Measurements from ENCODE around the gene STK10.
"Not testable (repeated sequence)": the region's sequence is repeated elsewhere in the genome, so short reads cannot be mapped to it uniquely, and the experiment has no call there.

The STK10 gene
- total RNA-seq, result 449 to 587 (median 469) reads per million in 4 donors

- peak; percentile 76 to 91 (median 86) for DNase-seq
Observed at GRCh38 chr5:172188033-172188892, at the start of gene STK10. STK10 (minus strand) TSS chr5:172188224; CDS start chr5:172188042, 182 bp downstream.

- DNase-seq, result no peak
Observed at GRCh38 chr5:172235827-172236736, 48.1 kb upstream of the STK10 start.

GRCh38 chr5:172235132-172235780 is 47.2 kb upstream of the STK10 start:
- peak in 1 of 5 donors; percentile 22 for DNase-seq

- DNase-seq, result no peak
Observed at GRCh38 chr5:172234031-172234430, 46.0 kb upstream of the STK10 start.

GRCh38 chr5:172229904-172230303 is 41.9 kb upstream of the STK10 start:
- peak in 1 of 5 donors; percentile 17 for DNase-seq

GRCh38 chr5:172224996-172225395 is 37.0 kb upstream of the STK10 start:
- no peak for DNase-seq

GRCh38 chr5:172223901-172224873 is 36.2 kb upstream of the STK10 start:
- peak in 1 of 5 donors; percentile 81 for DNase-seq

- DNase-seq, result no peak
Observed at GRCh38 chr5:172219296-172219695, 31.3 kb upstream of the STK10 start.

GRCh38 chr5:172216345-172216744 is 28.3 kb upstream of the STK10 start:
- no peak for DNase-seq

- no peak for DNase-seq
Observed at GRCh38 chr5:172213126-172213525, 25.1 kb upstream of the STK10 start.

- DNase-seq, result no peak
Observed at GRCh38 chr5:172211676-172212075, 23.7 kb upstream of the STK10 start.

- no peak for DNase-seq
Observed at GRCh38 chr5:172209714-172210113, 21.7 kb upstream of the STK10 start.

GRCh38 chr5:172207511-172207910 is 19.5 kb upstream of the STK10 start:
- DNase-seq, result no peak

- not testable (repeated sequence) for DNase-seq
Observed at GRCh38 chr5:172205984-172206383, 18.0 kb upstream of the STK10 start.

GRCh38 chr5:172200476-172200875 is 12.5 kb upstream of the STK10 start:
- DNase-seq, result no peak

- DNase-seq, result no peak
Observed at GRCh38 chr5:172199446-172199845, 11.4 kb upstream of the STK10 start.

GRCh38 chr5:172197775-172198174 is 9.8 kb upstream of the STK10 start:
- DNase-seq, result not testable (repeated sequence)

- no peak for DNase-seq
Observed at GRCh38 chr5:172194985-172195774, 7.2 kb upstream of the STK10 start.

GRCh38 chr5:172193872-172194271 is 5.8 kb upstream of the STK10 start, which contains the start of gene EFCAB9:
EFCAB9 (plus strand) TSS chr5:172194172; CDS start chr5:172194173, 1 bp downstream.
- no peak for DNase-seq

GRCh38 chr5:172189693-172190296 is 1.8 kb upstream of the STK10 start:
- no peak for DNase-seq

All from T-helper 1 cell (primary cell).